ENCODE measurements around the gene ADGRV1.

The ADGRV1 gene

GRCh38 chr5:91025449-91025848 is 466.9 kb downstream of the ADGRV1 start:
- Histone ChIP-seq H3K36me3 (ENCODE audit: low read depth) (no peaks in the 10 kb centered on the region), H3K4me3 (ENCODE audit: severe bottlenecking) (no peak overlapping the region), H3K27ac (ENCODE audit: poor library complexity, severe bottlenecking) (no peak overlapping the region), H3K9me3 (ENCODE audit: severe bottlenecking) (no peaks in the 10 kb centered on the region), H3K4me1 (ENCODE audit: insufficient read depth, poor library complexity, severe bottlenecking) (no peaks in the 10 kb centered on the region), H3K27me3 (ENCODE audit: insufficient read depth, poor library complexity, severe bottlenecking) (no peaks in the 10 kb centered on the region)
- DNase-seq (ENCODE audit: low spot score) (no peak), ATAC-seq (ENCODE audit: low read depth) (no peak)
- no peak for TF ChIP-seq CTCF (IDR thresholded peaks at IDR 0.05; ENCODE audit: poor library complexity, severe bottlenecking)

GRCh38 chr5:91025956-91026355 is 467.4 kb downstream of the ADGRV1 start:
- no peak for ATAC-seq (ENCODE audit: low read depth)
- Histone ChIP-seq H3K4me3 (ENCODE audit: severe bottlenecking) (no peak overlapping the region), H3K9me3 (ENCODE audit: severe bottlenecking) (no peaks in the 10 kb centered on the region), H3K27me3 (ENCODE audit: insufficient read depth, poor library complexity, severe bottlenecking) (no peaks in the 10 kb centered on the region), H3K4me1 (ENCODE audit: insufficient read depth, poor library complexity, severe bottlenecking) (no peaks in the 10 kb centered on the region), H3K27ac (ENCODE audit: poor library complexity, severe bottlenecking) (no peak overlapping the region), H3K36me3 (ENCODE audit: low read depth) (no peaks in the 10 kb centered on the region)
- no peak for DNase-seq (ENCODE audit: low spot score)
- no peak for TF ChIP-seq CTCF (IDR thresholded peaks at IDR 0.05; ENCODE audit: poor library complexity, severe bottlenecking)

DNA sequence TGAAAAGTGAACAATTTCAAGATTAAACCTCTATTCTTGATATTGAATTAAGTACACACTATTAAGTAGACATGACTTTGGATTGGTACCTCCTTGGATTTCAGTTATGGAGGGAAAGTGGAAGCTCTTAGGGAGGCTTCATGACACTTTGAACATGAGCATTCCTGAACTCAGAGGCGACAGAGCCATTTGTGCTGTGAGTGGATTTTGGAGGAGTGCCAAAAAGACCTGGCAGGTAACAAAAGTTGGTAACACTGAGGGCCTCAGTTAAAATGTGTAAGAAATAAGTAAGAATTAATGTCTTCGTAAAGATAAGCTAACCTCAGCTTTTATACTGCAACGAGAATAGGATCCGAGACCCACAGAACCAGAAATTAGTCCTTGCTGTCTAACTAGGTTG is 467.9 kb downstream of the ADGRV1 start:
- no peak for TF ChIP-seq CTCF (IDR thresholded peaks at IDR 0.05; ENCODE audit: poor library complexity, severe bottlenecking)
- no peaks in the 10 kb centered on the region for H3K27me3 ChIP-seq (ENCODE audit: insufficient read depth, poor library complexity, severe bottlenecking)
- DNase-seq (ENCODE audit: low spot score) (no peak), ATAC-seq (ENCODE audit: low read depth) (no peak)
- no peaks in the 10 kb centered on the region for H3K4me1 ChIP-seq (ENCODE audit: insufficient read depth, poor library complexity, severe bottlenecking)
- H3K9me3 ChIP-seq (ENCODE audit: severe bottlenecking): no peaks in the 10 kb centered on the region
- H3K27ac ChIP-seq (ENCODE audit: poor library complexity, severe bottlenecking): no peak overlapping the region
- H3K36me3 ChIP-seq (ENCODE audit: low read depth): no peaks in the 10 kb centered on the region
- no peak overlapping the region for H3K4me3 ChIP-seq (ENCODE audit: severe bottlenecking)

GRCh38 chr5:91027405-91028139 is 469.0 kb downstream of the ADGRV1 start:
- ATAC-seq (ENCODE audit: low read depth) (no peak), DNase-seq (ENCODE audit: low spot score) (no peak)
- Histone ChIP-seq H3K27me3 (ENCODE audit: insufficient read depth, poor library complexity, severe bottlenecking) (no peaks in the 10 kb centered on the region), H3K4me3 (ENCODE audit: severe bottlenecking) (no peak overlapping the region), H3K27ac (ENCODE audit: poor library complexity, severe bottlenecking) (no peak overlapping the region), H3K4me1 (ENCODE audit: insufficient read depth, poor library complexity, severe bottlenecking) (no peaks in the 10 kb centered on the region), H3K9me3 (ENCODE audit: severe bottlenecking) (no peaks in the 10 kb centered on the region), H3K36me3 (ENCODE audit: low read depth) (no peaks in the 10 kb centered on the region)
- no peak for TF ChIP-seq CTCF (IDR thresholded peaks at IDR 0.05; ENCODE audit: poor library complexity, severe bottlenecking)

DNA sequence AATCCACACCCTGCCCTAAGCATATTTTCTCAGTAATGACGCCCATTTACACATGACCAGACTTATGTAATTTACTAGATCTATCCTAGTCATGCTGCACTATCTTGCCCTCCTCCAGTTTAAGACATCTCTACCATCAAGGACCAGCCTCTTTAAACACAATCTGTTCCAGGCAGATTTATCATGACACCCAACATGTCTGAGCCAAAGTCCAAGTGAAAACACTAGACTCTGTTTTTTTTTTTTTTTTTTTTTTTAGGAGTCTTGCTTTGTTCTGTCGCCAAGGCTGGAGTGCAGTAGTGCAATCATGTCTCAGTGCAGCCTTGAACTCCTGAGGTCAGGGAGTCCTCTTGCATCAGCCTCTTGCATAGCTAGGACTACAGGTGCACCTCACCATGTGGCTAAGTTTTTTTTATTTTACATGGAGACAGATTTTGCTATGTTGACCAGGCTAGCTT is 469.9 kb downstream of the ADGRV1 start:
- ATAC-seq (ENCODE audit: low read depth) (no peak), DNase-seq (ENCODE audit: low spot score) (no peak)
- H3K27ac ChIP-seq (ENCODE audit: poor library complexity, severe bottlenecking): no peak overlapping the region
- H3K27me3 ChIP-seq (ENCODE audit: insufficient read depth, poor library complexity, severe bottlenecking): no peaks in the 10 kb centered on the region
- H3K4me3 ChIP-seq (ENCODE audit: severe bottlenecking): no peak overlapping the region
- no peaks in the 10 kb centered on the region for H3K9me3 ChIP-seq (ENCODE audit: severe bottlenecking)
- H3K36me3 ChIP-seq (ENCODE audit: low read depth): no peaks in the 10 kb centered on the region
- H3K4me1 ChIP-seq (ENCODE audit: insufficient read depth, poor library complexity, severe bottlenecking): no peaks in the 10 kb centered on the region
- TF ChIP-seq CTCF (IDR thresholded peaks at IDR 0.05; ENCODE audit: poor library complexity, severe bottlenecking): no peak
